OCI-LY1 (cell line): ENCODE data around the gene LYPD6.

Source experiments
- H2AFZ ChIP-seq: fragments of 200-600 bp; sonication (generic), shearing (Covaris generic); 2 replicates; pipeline ENCODE4 v1.6.0; 2014; ENCODE audit warnings: antibody characterized with exemption, mild to moderate bottlenecking, low read length
- H3F3A ChIP-seq: fragments of 200-600 bp; sonication (generic), shearing (Covaris generic); 2 replicates; pipeline ENCODE4 v1.6.0; 2014; ENCODE audit warnings: mild to moderate bottlenecking, antibody characterized with exemption, low read length, moderate library complexity; ENCODE audit not compliant: insufficient read depth
- H3K27ac ChIP-seq: fragments of 200-600 bp; sonication (generic); 2 replicates; pipeline ENCODE4 v1.5.1; 2014; ENCODE audit warnings: low read length, mixed run types, mild to moderate bottlenecking, low read depth; ENCODE audit not compliant: poor library complexity, severe bottlenecking
- H3K27me3 ChIP-seq: fragments of 200-600 bp; sonication (generic); 2 replicates; pipeline ENCODE4 v1.6.0; 2014; ENCODE audit warnings: antibody characterized with exemption, mild to moderate bottlenecking, low read length, moderate library complexity; ENCODE audit not compliant: insufficient read depth
- H3K36me3 ChIP-seq: fragments of 200-600 bp; sonication (generic); 2 replicates; pipeline ENCODE4 v1.6.1; 2014; ENCODE audit warnings: mild to moderate bottlenecking, antibody characterized with exemption, low read length, moderate library complexity, mixed read lengths; ENCODE audit not compliant: insufficient read depth
- H3K4me1 ChIP-seq: fragments of 200-600 bp; sonication (generic); 2 replicates; pipeline ENCODE4 v1.5.1; 2014; ENCODE audit warnings: mild to moderate bottlenecking, low read length, moderate library complexity; ENCODE audit not compliant: insufficient read depth, severe bottlenecking
- H3K4me2 ChIP-seq: fragments of 200-600 bp; sonication (generic), shearing (Covaris generic); 2 replicates; pipeline ENCODE4 v1.6.1; 2014; ENCODE audit warnings: low read length
- H3K4me3 ChIP-seq: fragments of 200-600 bp; sonication (generic); 2 replicates; pipeline ENCODE4 v1.5.1; 2014; ENCODE audit warnings: low read length, low read depth, mild to moderate bottlenecking, mixed read lengths; ENCODE audit not compliant: poor library complexity, severe bottlenecking
- H3K79me2 ChIP-seq: fragments of 200-600 bp; shearing (Covaris generic); 2 replicates; pipeline ENCODE4 v1.6.1; 2016; ENCODE audit warnings: mixed run types, low read length, mixed read lengths; ENCODE audit not compliant: insufficient read depth
- H3K9ac ChIP-seq: fragments of 200-600 bp; sonication (generic), shearing (Covaris generic); 2 replicates; pipeline ENCODE4 v1.6.1; 2014; ENCODE audit warnings: mild to moderate bottlenecking, low read length, mixed read lengths
- H3K9me2 ChIP-seq: fragments of 200-600 bp; sonication (generic), shearing (Covaris generic); 2 replicates; pipeline ENCODE4 v1.6.1; 2014; ENCODE audit warnings: low read depth, mild to moderate bottlenecking, low read length, mixed read lengths
- H3K9me3 ChIP-seq: fragments of 200-600 bp; shearing (Covaris generic); 2 replicates; pipeline ENCODE4 v1.6.1; 2014; ENCODE audit warnings: low read length, mixed read lengths
- H4K20me1 ChIP-seq: fragments of 200-600 bp; sonication (generic), shearing (Covaris generic); 2 replicates; pipeline ENCODE4 v1.6.0; 2016; ENCODE audit warnings: mild to moderate bottlenecking, low read length; ENCODE audit not compliant: insufficient read depth
- EZH2 ChIP-seq: fragments of 200-600 bp; sonication (generic), shearing (Covaris generic); IDR thresholded peaks from 2 replicates; pipeline ENCODE4 v1.8.0; 2017; ENCODE audit warnings: borderline replicate concordance, mixed run types, mild to moderate bottlenecking, antibody characterized with exemption, low read length, moderate library complexity, mixed read lengths
- TF ChIP-seq, protein P1 (sequence below): fragments of 200-600 bp; sonication (generic), shearing (Covaris generic); IDR thresholded peaks from 2 replicates; pipeline ENCODE4 v1.5.1; 2017; ENCODE audit warnings: mild to moderate bottlenecking, antibody characterized with exemption, low read length, moderate library complexity, mixed read lengths

Gene LYPD6

DNA sequence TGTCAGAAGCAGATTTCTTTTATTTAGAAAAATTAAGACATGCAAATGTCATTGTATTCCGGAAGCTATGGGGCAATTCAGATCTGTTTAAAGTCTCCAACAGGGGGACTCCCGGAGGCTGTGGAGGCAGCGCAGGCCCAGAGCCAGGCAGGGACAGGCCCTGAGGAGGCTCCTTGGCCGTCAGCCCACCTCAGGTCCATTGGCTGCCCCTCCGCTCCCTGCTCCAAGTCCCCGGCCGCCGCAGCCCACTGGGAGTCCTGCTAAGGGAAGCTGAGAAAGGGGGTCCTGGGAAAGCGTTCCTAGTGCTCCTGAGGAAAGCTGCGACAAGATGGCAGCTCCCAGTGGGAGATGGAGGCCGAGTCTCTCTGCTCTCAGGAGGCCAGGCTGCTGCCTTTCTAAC lies 20.0 kb upstream of the LYPD6 start:
- no peaks in the 10 kb centered on the region for H3K9me3 ChIP-seq
- no peaks in the 10 kb centered on the region for H3K27me3 ChIP-seq
- TF ChIP-seq EZH2 = no peak
- TF ChIP-seq, protein P1, sequence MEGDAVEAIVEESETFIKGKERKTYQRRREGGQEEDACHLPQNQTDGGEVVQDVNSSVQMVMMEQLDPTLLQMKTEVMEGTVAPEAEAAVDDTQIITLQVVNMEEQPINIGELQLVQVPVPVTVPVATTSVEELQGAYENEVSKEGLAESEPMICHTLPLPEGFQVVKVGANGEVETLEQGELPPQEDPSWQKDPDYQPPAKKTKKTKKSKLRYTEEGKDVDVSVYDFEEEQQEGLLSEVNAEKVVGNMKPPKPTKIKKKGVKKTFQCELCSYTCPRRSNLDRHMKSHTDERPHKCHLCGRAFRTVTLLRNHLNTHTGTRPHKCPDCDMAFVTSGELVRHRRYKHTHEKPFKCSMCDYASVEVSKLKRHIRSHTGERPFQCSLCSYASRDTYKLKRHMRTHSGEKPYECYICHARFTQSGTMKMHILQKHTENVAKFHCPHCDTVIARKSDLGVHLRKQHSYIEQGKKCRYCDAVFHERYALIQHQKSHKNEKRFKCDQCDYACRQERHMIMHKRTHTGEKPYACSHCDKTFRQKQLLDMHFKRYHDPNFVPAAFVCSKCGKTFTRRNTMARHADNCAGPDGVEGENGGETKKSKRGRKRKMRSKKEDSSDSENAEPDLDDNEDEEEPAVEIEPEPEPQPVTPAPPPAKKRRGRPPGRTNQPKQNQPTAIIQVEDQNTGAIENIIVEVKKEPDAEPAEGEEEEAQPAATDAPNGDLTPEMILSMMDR = no peak
- no peak overlapping the region for H3K4me2 ChIP-seq
- no peaks in the 10 kb centered on the region for H3K79me2 ChIP-seq
- H3K4me3 ChIP-seq = no peak overlapping the region
- H3K9me2 ChIP-seq = no peaks in the 10 kb centered on the region
- no peak overlapping the region for H3K9ac ChIP-seq
- H3F3A ChIP-seq = no peaks in the 10 kb centered on the region
- H3K36me3 ChIP-seq = no peaks in the 10 kb centered on the region
- no peak overlapping the region for H2AFZ ChIP-seq
- H4K20me1 ChIP-seq = no peaks in the 10 kb centered on the region
- no peak overlapping the region for H3K27ac ChIP-seq
- no peaks in the 10 kb centered on the region for H3K4me1 ChIP-seq

DNA sequence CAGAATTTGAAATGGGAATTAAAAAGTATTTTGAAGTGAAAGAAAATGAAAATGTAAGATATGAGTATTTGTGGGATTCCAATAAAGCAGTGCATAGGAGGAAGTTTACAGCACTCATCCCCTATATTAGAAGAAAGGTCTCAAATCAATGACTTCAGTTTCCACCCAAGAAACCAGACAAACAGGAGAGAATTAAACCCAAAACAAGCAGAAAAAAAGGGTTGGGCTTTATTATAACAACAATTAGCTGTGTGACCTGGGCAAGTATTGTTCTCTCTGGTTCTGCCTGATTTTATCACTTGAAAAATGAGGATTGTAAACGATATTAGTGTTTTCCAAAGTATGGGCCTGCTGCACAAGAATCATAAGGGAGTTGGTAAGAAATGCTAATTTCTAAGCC lies 18.3 kb upstream of the LYPD6 start:
- Histone ChIP-seq H3K4me3 (no peak overlapping the region), H3K27me3 (no peaks in the 10 kb centered on the region), H3F3A (no peaks in the 10 kb centered on the region), H2AFZ (no peak overlapping the region), H4K20me1 (no peaks in the 10 kb centered on the region), H3K9ac (no peak overlapping the region), H3K9me2 (no peaks in the 10 kb centered on the region), H3K4me1 (no peaks in the 10 kb centered on the region), H3K9me3 (no peaks in the 10 kb centered on the region), H3K4me2 (no peak overlapping the region), H3K27ac (no peak overlapping the region), H3K79me2 (no peaks in the 10 kb centered on the region), H3K36me3 (no peaks in the 10 kb centered on the region)
- TF ChIP-seq EZH2 = no peak
- TF ChIP-seq, protein P1 = no peak

DNA sequence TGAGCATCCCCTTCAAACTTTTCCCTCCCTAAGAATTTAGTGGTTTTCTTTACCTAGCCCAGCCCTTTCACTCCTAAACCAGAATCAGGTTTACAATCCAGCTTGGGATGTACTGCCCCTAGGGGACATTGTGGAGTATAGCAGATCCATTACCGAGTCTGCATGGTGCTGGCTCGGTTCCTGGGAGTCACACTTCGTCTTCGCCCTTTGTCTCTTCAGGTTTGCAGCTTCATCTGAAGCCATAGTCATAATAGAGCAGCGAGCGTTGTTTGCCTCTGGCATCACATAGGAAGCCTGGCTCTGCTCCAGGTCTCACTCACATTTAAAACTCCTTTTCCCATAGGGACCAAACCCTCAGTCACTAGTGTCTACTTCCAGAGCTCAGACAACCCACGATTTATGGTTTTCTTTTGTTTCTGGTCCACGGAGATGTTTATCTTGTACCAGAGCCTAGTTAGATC lies 16.8 kb upstream of the LYPD6 start:
- H3K4me2 ChIP-seq = no peak overlapping the region
- TF ChIP-seq EZH2 = no peak
- TF ChIP-seq, protein P1 = peak; percentile 75
- no peaks in the 10 kb centered on the region for H4K20me1 ChIP-seq
- H3K9me2 ChIP-seq = no peaks in the 10 kb centered on the region
- H3K9ac ChIP-seq = no peak overlapping the region
- no peaks in the 10 kb centered on the region for H3K4me1 ChIP-seq
- no peak overlapping the region for H3K27ac ChIP-seq
- H3K27me3 ChIP-seq = no peaks in the 10 kb centered on the region
- no peaks in the 10 kb centered on the region for H3K36me3 ChIP-seq
- H3F3A ChIP-seq = no peaks in the 10 kb centered on the region
- no peaks in the 10 kb centered on the region for H3K9me3 ChIP-seq
- no peaks in the 10 kb centered on the region for H3K79me2 ChIP-seq
- H3K4me3 ChIP-seq = no peak overlapping the region
- H2AFZ ChIP-seq = no peak overlapping the region
